GM10266 (cell line): ENCODE results near the gene LYG2.
"Not testable (repeated sequence)": the region's sequence is repeated elsewhere in the genome, so short reads cannot be mapped to it uniquely, and the experiment has no call there.

Source experiments
- DNase-seq: peaks from one replicate; pipeline ENCODE4 v3.0.0; 2012; ENCODE audit errors: extremely low spot score
- CTCF ChIP-seq: IDR thresholded peaks from 2 replicates; pipeline ENCODE4 v1.5.1; 2012; ENCODE audit warnings: mild to moderate bottlenecking, low read depth; ENCODE audit not compliant: control insufficient read depth, insufficient read depth; ENCODE audit errors: missing control alignments

The LYG2 gene

DNA sequence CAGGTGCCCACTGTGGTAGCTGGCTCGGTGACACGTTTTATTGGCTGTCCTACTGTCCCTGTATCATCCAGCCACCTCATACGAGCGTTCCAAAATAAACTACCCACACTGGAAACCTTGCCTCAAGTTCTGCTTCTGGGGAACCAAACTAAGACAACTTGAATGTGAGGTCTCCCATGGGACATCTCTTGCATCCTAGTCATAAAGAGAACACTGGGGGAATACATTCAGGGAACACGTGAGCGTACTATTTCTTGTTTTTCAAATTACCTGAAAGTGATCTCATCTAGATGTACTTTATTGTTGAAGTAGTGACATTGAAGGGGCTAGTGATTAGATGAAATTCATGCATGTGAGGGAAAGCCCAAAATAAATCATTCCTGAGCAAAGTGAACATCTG lies 15.0 kb downstream of the LYG2 start:
- DNase-seq = no peak
- no peak for TF ChIP-seq CTCF

- DNase-seq = no peak
Measured at GRCh38 chr2:99238599-99238998, 16.9 kb downstream of the LYG2 start.

GRCh38 chr2:99233177-99233576 lies 22.3 kb downstream of the LYG2 start:
- not testable (repeated sequence) for DNase-seq

More at GRCh38 chr2:99238599-99238998, 16.9 kb downstream of the LYG2 start:
- TF ChIP-seq CTCF = no peak

DNA sequence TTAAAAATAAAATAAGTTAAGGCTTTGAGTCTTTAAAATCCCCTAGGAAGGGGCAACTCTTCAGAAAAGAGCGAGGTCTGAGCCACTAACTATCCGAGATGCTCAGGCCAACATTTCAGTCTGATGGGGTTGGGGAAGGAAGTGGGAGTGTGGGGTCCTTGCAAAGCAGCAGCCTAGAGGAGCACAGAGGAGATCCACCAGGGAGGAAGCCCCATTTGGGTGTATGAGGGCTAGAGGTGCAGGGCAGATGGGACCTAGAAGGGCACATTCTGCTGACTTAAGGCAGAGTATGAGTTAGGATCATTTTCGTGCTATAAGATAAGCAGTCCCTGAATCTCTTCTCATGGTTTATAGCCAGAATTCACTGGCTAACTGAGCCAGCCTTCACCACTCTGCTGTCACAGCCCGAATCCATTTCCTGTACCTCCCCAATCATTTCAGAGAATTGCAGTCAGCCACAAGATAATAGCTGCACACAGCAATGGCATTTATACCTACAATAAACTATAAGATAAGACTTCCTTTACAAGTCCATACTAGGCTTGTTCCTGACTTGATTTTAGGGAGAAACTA lies 37.5 kb downstream of the LYG2 start:
- no peak for TF ChIP-seq CTCF
- DNase-seq = no peak

- no peak for DNase-seq
- no peak for TF ChIP-seq CTCF
Measured at GRCh38 chr2:99216096-99216495, 39.4 kb downstream of the LYG2 start.

- TF ChIP-seq CTCF = no peak
- DNase-seq = no peak
Measured at GRCh38 chr2:99205491-99205890, 50.0 kb downstream of the LYG2 start.

DNA sequence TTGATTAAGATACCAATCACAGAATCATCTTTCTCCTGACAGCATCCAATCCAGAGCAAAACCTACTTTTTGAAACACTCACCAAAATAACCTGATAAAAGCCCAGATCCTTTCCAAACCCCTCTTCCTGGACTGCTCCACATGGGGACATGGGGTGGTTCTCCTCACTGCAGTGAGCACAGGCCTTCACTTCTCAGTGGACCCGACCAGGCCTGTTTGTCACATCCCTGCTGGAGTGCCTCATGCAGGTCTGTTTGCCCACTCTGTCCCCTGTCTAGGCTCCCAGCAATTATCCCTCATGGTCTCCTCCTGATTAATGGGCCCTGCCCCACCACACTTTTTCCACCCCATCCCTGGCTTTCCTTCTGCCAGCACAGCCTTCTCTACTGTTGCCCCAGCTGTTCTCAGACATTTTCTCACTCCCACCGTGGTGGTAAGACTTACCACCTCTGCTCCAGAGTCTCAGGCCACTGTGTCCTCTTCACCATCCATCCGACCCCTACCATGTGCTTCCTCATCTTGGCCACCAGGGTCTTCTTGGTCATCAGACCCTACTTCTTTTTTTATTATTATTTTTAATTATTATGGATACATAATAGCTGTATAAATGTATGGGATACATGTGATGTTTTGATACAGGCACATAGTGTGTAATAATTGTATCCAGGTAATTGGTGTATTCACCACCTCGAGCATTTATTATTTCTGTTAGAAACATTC lies 53.3 kb downstream of the LYG2 start:
- TF ChIP-seq CTCF = no peak
- DNase-seq = no peak

- no peak for TF ChIP-seq CTCF
- DNase-seq = no peak
Measured at GRCh38 chr2:99200076-99200800, 55.2 kb downstream of the LYG2 start.
